Large intestine (tissue), 3 donors: ENCODE data around the gene RIPK4. TPM values are rescaled to one million over a fixed set of nuclear protein-coding genes. Genes with fewer than 3 reads are reported as not detected.

Experiments used
- DNase-seq, 2 donors: peaks; one replicate each; pipeline versions ENCODE4 v3.0.0 to v3.0.0-alpha.2; 2013
- H3K27ac ChIP-seq: one replicate; pipeline ENCODE4 v1.5.1; 2013; ENCODE audit warnings: low read length
- H3K27me3 ChIP-seq: 2 replicates; pipeline ENCODE4 v1.6.1; 2013; ENCODE audit warnings: low read length; ENCODE audit not compliant: control insufficient read depth, insufficient read depth
- H3K36me3 ChIP-seq: 2 replicates; pipeline ENCODE4 v1.6.1; 2013; ENCODE audit warnings: low read length; ENCODE audit not compliant: control insufficient read depth, insufficient read depth
- H3K4me1 ChIP-seq: one replicate; pipeline ENCODE4 v1.6.1; 2013; ENCODE audit warnings: low read length; ENCODE audit not compliant: control insufficient read depth, insufficient read depth
- H3K4me3 ChIP-seq: one replicate; pipeline ENCODE4 v1.5.1; 2013; ENCODE audit warnings: low read length
- H3K9me3 ChIP-seq: one replicate; pipeline ENCODE4 v1.6.1; 2013; ENCODE audit warnings: mild to moderate bottlenecking, low read depth, low read length, moderate library complexity; ENCODE audit not compliant: control insufficient read depth
- WGBS: methylation state at CpG from one replicate; pipeline ENCODE4 v1.1.5; 2013; ENCODE audit warnings: low lambda C conversion rate; ENCODE audit not compliant: insufficient coverage; 5-methylcytosine and 5-hydroxymethylcytosine counted together
- polyA plus RNA-seq: library from polyadenylated mRNA; unstranded; fragments of 120-200 nt; gene quantifications from one replicate; pipeline ENCODE4 v1.2.1, GENCODE V29; 2013

The RIPK4 gene
- polyA plus RNA-seq, 1 donor = 22.2 TPM

DNA sequence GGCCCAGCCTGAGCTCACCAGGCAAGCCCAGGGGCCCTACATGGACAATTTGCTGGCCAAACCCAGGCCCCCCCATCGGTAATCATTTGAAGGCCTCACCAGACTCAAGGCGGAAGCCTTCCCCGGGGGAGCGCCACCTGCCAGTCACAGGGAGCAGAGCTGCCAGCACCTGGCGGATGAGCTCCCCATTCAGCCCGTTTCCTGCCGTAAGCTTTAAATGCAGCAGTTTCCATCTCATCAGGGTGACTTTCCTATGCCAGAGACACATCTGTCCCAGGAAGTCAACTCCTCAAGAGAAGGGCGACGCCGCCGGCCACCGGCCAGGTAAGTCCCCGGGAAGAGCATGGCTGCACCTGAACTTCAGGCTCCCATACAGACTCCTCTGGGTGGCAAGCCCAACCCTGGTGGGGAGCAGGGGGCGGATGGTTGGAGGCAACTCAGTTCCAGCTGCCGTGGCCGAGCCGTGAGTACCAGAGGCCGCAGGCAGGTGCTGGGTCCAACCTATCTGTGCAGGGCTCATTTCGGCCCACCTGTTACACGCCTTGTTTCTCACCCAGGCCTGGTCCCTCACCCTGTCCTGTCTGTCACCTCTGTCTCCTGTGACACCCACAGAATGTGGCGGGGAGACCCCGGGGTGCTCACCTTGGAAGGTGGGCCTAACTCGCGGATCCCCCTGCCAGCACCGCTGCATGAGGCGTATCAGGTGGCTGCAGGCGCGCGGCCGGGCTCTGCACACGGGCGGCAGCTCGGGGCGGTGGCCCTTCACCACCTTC lies 20.7 kb downstream of the RIPK4 start:
- peaks cover 15% of the 10 kb centered on the region for H3K9me3 ChIP-seq
- H3K4me3 ChIP-seq = no peak overlapping the region

GRCh38 chr21:41745026-41745820 lies 21.6 kb downstream of the RIPK4 start:
- Histone ChIP-seq H3K27me3 (no peaks in the 10 kb centered on the region), H3K4me3 (no peak overlapping the region), H3K36me3 (peaks cover 100% of the 10 kb centered on the region), H3K27ac (no peak overlapping the region), H3K4me1 (peaks cover 4% of the 10 kb centered on the region), H3K9me3 (peaks cover 22% of the 10 kb centered on the region)
- no CpG with 5 or more reads among the region's 25 CpGs for WGBS
- DNase-seq = no peak

More for the DNA sequence above, 20.7 kb downstream of the RIPK4 start:
- Histone ChIP-seq H3K4me1 (peaks cover 14% of the 10 kb centered on the region), H3K36me3 (peaks cover 99% of the 10 kb centered on the region), H3K27me3 (no peaks in the 10 kb centered on the region), H3K27ac (no peak overlapping the region)
- no CpG with 5 or more reads among the region's 34 CpGs for WGBS
- DNase-seq = no peak

GRCh38 chr21:41744028-41744930 lies 22.6 kb downstream of the RIPK4 start:
- Histone ChIP-seq H3K27ac (no peak overlapping the region), H3K4me1 (no peaks in the 10 kb centered on the region), H3K4me3 (no peak overlapping the region), H3K27me3 (no peaks in the 10 kb centered on the region), H3K36me3 (peaks cover 100% of the 10 kb centered on the region), H3K9me3 (peaks cover 22% of the 10 kb centered on the region)
- no peak for DNase-seq
- no CpG with 5 or more reads among the region's 43 CpGs for WGBS

- Histone ChIP-seq H3K36me3 (peaks cover 98% of the 10 kb centered on the region), H3K4me3 (no peak overlapping the region), H3K27me3 (no peaks in the 10 kb centered on the region), H3K4me1 (no peaks in the 10 kb centered on the region), H3K27ac (no peak overlapping the region), H3K9me3 (peaks cover 28% of the 10 kb centered on the region)
- WGBS = no CpG with 5 or more reads among the region's 26 CpGs
- DNase-seq = no peak
Observed at GRCh38 chr21:41743321-41744027, 23.4 kb downstream of the RIPK4 start.

- peaks cover 95% of the 10 kb centered on the region for H3K36me3 ChIP-seq
- no peak overlapping the region for H3K27ac ChIP-seq
- WGBS = no CpG with 5 or more reads among the region's 30 CpGs
- DNase-seq = no peak
- H3K4me1 ChIP-seq = no peaks in the 10 kb centered on the region
- H3K4me3 ChIP-seq = no peak overlapping the region
- H3K9me3 ChIP-seq = peaks cover 35% of the 10 kb centered on the region
- H3K27me3 ChIP-seq = no peaks in the 10 kb centered on the region
Observed at GRCh38 chr21:41742073-41742875, 24.6 kb downstream of the RIPK4 start.

DNA sequence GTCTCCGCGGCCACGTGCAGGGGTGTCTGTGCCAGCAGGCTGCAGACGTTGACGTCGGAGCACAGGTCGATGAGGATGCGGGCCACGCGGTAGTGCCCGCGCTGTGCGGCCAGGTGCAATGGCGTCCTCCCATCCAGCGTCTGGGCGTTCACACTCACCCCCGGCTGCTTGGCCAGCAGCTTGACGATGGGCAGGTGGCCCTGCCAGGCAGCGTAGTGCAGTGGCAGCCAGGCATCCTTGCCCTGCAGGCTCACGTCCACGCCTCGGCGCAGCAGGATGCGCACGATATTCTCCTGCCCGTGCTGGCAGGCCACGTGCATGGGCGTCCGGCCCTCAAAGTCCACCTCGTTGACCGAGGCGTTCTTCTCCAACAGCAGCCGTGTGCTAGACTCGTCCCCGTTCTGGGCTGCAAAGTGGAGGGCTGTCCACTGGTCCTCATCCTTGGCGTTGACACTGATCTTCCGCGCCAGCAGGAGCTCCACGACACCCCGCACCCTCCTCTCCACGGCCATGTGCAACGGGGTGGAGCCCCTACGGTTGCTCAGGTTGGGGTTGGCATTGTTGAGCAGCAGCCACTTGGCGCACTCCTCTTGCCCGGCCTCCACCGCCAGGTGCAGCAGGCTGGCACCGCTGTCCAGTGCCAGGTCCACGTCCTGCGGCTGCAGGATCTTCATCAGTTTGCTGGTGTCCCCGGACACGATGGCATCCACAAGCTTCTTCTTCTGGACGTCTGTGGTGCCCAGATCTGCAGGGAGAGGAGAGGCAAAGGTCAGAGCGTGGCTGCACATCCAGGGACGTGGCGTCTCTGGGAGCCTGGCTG lies 25.4 kb downstream of the RIPK4 start:
- Histone ChIP-seq H3K27ac (no peak overlapping the region), H3K4me1 (no peaks in the 10 kb centered on the region), H3K4me3 (no peak overlapping the region), H3K27me3 (no peaks in the 10 kb centered on the region), H3K9me3 (peaks cover 37% of the 10 kb centered on the region), H3K36me3 (peaks cover 90% of the 10 kb centered on the region)
- WGBS = no CpG with 5 or more reads among the region's 55 CpGs
- DNase-seq = no peak

GRCh38 chr21:41740604-41741252 lies 26.1 kb downstream of the RIPK4 start:
- no peak overlapping the region for H3K27ac ChIP-seq
- no CpG with 5 or more reads among the region's 41 CpGs for WGBS
- no peaks in the 10 kb centered on the region for H3K4me1 ChIP-seq
- no peak overlapping the region for H3K4me3 ChIP-seq
- H3K36me3 ChIP-seq = peaks cover 83% of the 10 kb centered on the region
- H3K27me3 ChIP-seq = no peaks in the 10 kb centered on the region
- H3K9me3 ChIP-seq = peaks cover 36% of the 10 kb centered on the region
- no peak for DNase-seq

GRCh38 chr21:41739936-41740335 lies 26.9 kb downstream of the RIPK4 start:
- Histone ChIP-seq H3K27ac (no peak overlapping the region), H3K36me3 (peaks cover 75% of the 10 kb centered on the region)
- WGBS = no CpG with 5 or more reads among the region's 9 CpGs

More at GRCh38 chr21:41739936-41740335, 26.9 kb downstream of the RIPK4 start:
- Histone ChIP-seq H3K4me1 (no peaks in the 10 kb centered on the region), H3K9me3 (peaks cover 39% of the 10 kb centered on the region), H3K27me3 (no peaks in the 10 kb centered on the region), H3K4me3 (no peak overlapping the region)
- no peak for DNase-seq
